ENCODE data around the gene HPSE. TPM values are rescaled to one million over a fixed set of nuclear protein-coding genes. Genes with fewer than 3 reads are reported as not detected.

HPSE gene
- total and polyA plus RNA-seq, 4 donors: 1.9 to 8.3 (median 5.5) TPM

GRCh38 chr4:83348074-83348473 lies 13.4 kb upstream of the HPSE start:
- Histone ChIP-seq H3K9ac (ENCODE audit: insufficient read depth in 1 of 2, low read length in 2 of 2) (no peak overlapping the region), H3K4me1 (ENCODE audit: control insufficient read depth in 5 of 5, insufficient read depth in 5 of 5, low read length in 5 of 5) (no peaks in the 10 kb centered on the region), H3K9me3 (ENCODE audit: control insufficient read depth in 4 of 4, insufficient read depth in 3 of 4, low read length in 3 of 4) (peaks cover 0 to 5% (median 0%) of the 10 kb centered on the region in 4 donors), H3K27ac (ENCODE audit: low read depth in 1 of 2, low read length in 1 of 2) (no peak overlapping the region), H3K4me3 (no peak overlapping the region), H3K36me3 (ENCODE audit: control insufficient read depth in 4 of 4, insufficient read depth in 4 of 4, low read length in 4 of 4) (no peaks in the 10 kb centered on the region), H3K27me3 (ENCODE audit: control insufficient read depth in 3 of 3, insufficient read depth in 3 of 3, low read length in 2 of 3) (no peaks in the 10 kb centered on the region)
- DNase-seq: no peak
- no peak for ATAC-seq (ENCODE audit: insufficient read depth, low FRiP score)
- WGBS, 2 donors: 83 to 100% methylated on average over 1 of the region's 1 CpG
- TF ChIP-seq CTCF (IDR thresholded peaks at IDR 0.05; ENCODE audit: control extremely low read depth, extremely low read depth): no peak

GRCh38 chr4:83342476-83342875 lies 7.8 kb upstream of the HPSE start:
- H3K9me3 ChIP-seq (ENCODE audit: control insufficient read depth in 4 of 4, insufficient read depth in 3 of 4, low read length in 3 of 4): peaks cover 0 to 5% (median 2%) of the 10 kb centered on the region in 4 donors
- H3K4me3 ChIP-seq: no peak overlapping the region
- no peak overlapping the region for H3K9ac ChIP-seq (ENCODE audit: insufficient read depth in 1 of 2, low read length in 2 of 2)
- TF ChIP-seq CTCF (IDR thresholded peaks at IDR 0.05; ENCODE audit: control extremely low read depth, extremely low read depth): no peak
- H3K4me1 ChIP-seq (ENCODE audit: control insufficient read depth in 5 of 5, insufficient read depth in 5 of 5, low read length in 5 of 5): no peaks in the 10 kb centered on the region
- no peak overlapping the region for H3K27ac ChIP-seq (ENCODE audit: low read depth in 1 of 2, low read length in 1 of 2)
- H3K27me3 ChIP-seq (ENCODE audit: control insufficient read depth in 3 of 3, insufficient read depth in 3 of 3, low read length in 2 of 3): no peaks in the 10 kb centered on the region
- no peaks in the 10 kb centered on the region for H3K36me3 ChIP-seq (ENCODE audit: control insufficient read depth in 4 of 4, insufficient read depth in 4 of 4, low read length in 4 of 4)
- 56 to 64% methylated on average over 3 of the region's 3 CpGs for WGBS, 2 donors
- ATAC-seq (ENCODE audit: insufficient read depth, low FRiP score) (no peak), DNase-seq (peak in 1 of 3 donors; percentile 32)

- no peak overlapping the region for H3K27ac ChIP-seq (ENCODE audit: low read depth in 1 of 2, low read length in 1 of 2)
- no peak overlapping the region for H3K4me3 ChIP-seq
- WGBS, 2 donors: 35 to 36% methylated on average over 2 of the region's 2 CpGs
- peaks cover 0 to 4% (median under 1%) of the 10 kb centered on the region in 4 donors for H3K9me3 ChIP-seq (ENCODE audit: control insufficient read depth in 4 of 4, insufficient read depth in 3 of 4, low read length in 3 of 4)
- no peak for TF ChIP-seq CTCF (IDR thresholded peaks at IDR 0.05; ENCODE audit: control extremely low read depth, extremely low read depth)
- H3K36me3 ChIP-seq (ENCODE audit: control insufficient read depth in 4 of 4, insufficient read depth in 4 of 4, low read length in 4 of 4): no peaks in the 10 kb centered on the region
- no peak overlapping the region for H3K9ac ChIP-seq (ENCODE audit: insufficient read depth in 1 of 2, low read length in 2 of 2)
- ATAC-seq (ENCODE audit: insufficient read depth, low FRiP score) (no peak), DNase-seq (no peak)
- no peaks in the 10 kb centered on the region for H3K4me1 ChIP-seq (ENCODE audit: control insufficient read depth in 5 of 5, insufficient read depth in 5 of 5, low read length in 5 of 5)
- H3K27me3 ChIP-seq (ENCODE audit: control insufficient read depth in 3 of 3, insufficient read depth in 3 of 3, low read length in 2 of 3): peaks cover 0 to 2% (median 1%) of the 10 kb centered on the region in 3 donors
These were observed 6.2 kb upstream of the HPSE start for GRCh38 chr4:83340692-83341343.

All from lung (tissue), 12 donors.